22Rv1 (cell line): ENCODE data around the gene DDX17.

Source experiments
- ZFX ChIP-seq: fragments of 450-650 bp; IDR thresholded peaks from 2 replicates; pipeline ENCODE4 v1.6.1; 2017; ENCODE audit warnings: antibody characterized with exemption, borderline replicate concordance
- TF ChIP-seq, protein P1 (sequence below): fragments of 450-650 bp; IDR thresholded peaks from 2 replicates; pipeline ENCODE4 v1.5.1; 2017; ENCODE audit warnings: mild to moderate bottlenecking

GRCh38 chr22:38465673-38466490, 40.2 kb downstream of the DDX17 start:
- TF ChIP-seq, protein P1, sequence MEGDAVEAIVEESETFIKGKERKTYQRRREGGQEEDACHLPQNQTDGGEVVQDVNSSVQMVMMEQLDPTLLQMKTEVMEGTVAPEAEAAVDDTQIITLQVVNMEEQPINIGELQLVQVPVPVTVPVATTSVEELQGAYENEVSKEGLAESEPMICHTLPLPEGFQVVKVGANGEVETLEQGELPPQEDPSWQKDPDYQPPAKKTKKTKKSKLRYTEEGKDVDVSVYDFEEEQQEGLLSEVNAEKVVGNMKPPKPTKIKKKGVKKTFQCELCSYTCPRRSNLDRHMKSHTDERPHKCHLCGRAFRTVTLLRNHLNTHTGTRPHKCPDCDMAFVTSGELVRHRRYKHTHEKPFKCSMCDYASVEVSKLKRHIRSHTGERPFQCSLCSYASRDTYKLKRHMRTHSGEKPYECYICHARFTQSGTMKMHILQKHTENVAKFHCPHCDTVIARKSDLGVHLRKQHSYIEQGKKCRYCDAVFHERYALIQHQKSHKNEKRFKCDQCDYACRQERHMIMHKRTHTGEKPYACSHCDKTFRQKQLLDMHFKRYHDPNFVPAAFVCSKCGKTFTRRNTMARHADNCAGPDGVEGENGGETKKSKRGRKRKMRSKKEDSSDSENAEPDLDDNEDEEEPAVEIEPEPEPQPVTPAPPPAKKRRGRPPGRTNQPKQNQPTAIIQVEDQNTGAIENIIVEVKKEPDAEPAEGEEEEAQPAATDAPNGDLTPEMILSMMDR = no peak
- TF ChIP-seq ZFX = no peak
